Thoracic aorta (tissue), 2 donors: ENCODE data around the gene PLOD2. TPM values are rescaled to one million over a fixed set of nuclear protein-coding genes. Genes with fewer than 3 reads are reported as not detected.

Experiments
- ATAC-seq: fragments of 150-250 bp; one replicate; pipeline ENCODE4 v1.8.0; 2017; ENCODE audit warnings: low read depth; ENCODE audit not compliant: insufficient number of reproducible peaks, low FRiP score
- DNase-seq: peaks from one replicate; pipeline ENCODE4 v3.0.0-alpha.2; 2020; ENCODE audit warnings: low spot score
- H3K27ac ChIP-seq, 2 donors: fragments of 200-600 bp; sonication (generic); 1 replicate in 1 of 2; 2 replicates in 1 of 2; pipeline ENCODE4 v1.5.1; 2016; ENCODE audit warnings: mild to moderate bottlenecking in 2 of 2, moderate library complexity in 2 of 2
- H3K27me3 ChIP-seq: fragments of 200-600 bp; sonication (generic); replicated peaks from 2 replicates; pipeline ENCODE4 v1.6.0; 2016; ENCODE audit warnings: mild to moderate bottlenecking; ENCODE audit not compliant: insufficient read depth
- H3K36me3 ChIP-seq: fragments of 200-600 bp; sonication (generic); one replicate; pipeline ENCODE4 v1.5.1; 2016
- H3K4me1 ChIP-seq, 2 donors: fragments of 200-600 bp; sonication (generic); 1 replicate in 1 of 2; 2 replicates in 1 of 2; pipeline versions ENCODE4 v1.5.1 to v1.6.0; 2016; ENCODE audit warnings: low read depth in 2 of 2, mild to moderate bottlenecking in 1 of 2; ENCODE audit not compliant: control insufficient read depth in 1 of 2
- H3K4me3 ChIP-seq: fragments of 200-600 bp; sonication (generic); 2 replicates; pipeline ENCODE4 v1.5.1; 2016; ENCODE audit warnings: mild to moderate bottlenecking
- H3K9me3 ChIP-seq: fragments of 200-600 bp; sonication (generic); 2 replicates; pipeline ENCODE4 v1.5.1; 2016
- CTCF ChIP-seq: fragments of 200-600 bp; sonication (generic); IDR thresholded peaks from one replicate; pipeline ENCODE4 v1.5.1; 2019; ENCODE audit warnings: antibody characterized with exemption
- total RNA-seq, 2 donors: library from RNA; depleted of rRNA; stranded (reverse); fragments of >200 nt; gene quantifications; one replicate each; pipeline versions ENCODE4 v1.1.0 to v1.2.3, GENCODE V29; 2016

The PLOD2 gene
- total RNA-seq, 2 donors from 2014 or later = 42.8 to 92.6 TPM

- DNase-seq = no peak
- Histone ChIP-seq H3K36me3 (peaks cover 6% of the 10 kb centered on the region), H3K4me1 (peaks cover 10 to 33% of the 10 kb centered on the region in 2 donors), H3K27ac (peak overlapping the region in 1 of 2 donors; percentile 23), H3K27me3 (no peaks in the 10 kb centered on the region), H3K4me3 (no peak overlapping the region), H3K9me3 (no peaks in the 10 kb centered on the region)
- ATAC-seq = no peak
- no peak for TF ChIP-seq CTCF
Observed at GRCh38 chr3:146196789-146197188, 35.8 kb upstream of the PLOD2 start.

- TF ChIP-seq CTCF = no peak
- Histone ChIP-seq H3K36me3 (peaks cover 10% of the 10 kb centered on the region), H3K4me3 (peak overlapping the region; percentile 21), H3K27ac (peak overlapping the region in 1 of 2 donors; percentile 65), H3K9me3 (no peaks in the 10 kb centered on the region), H3K4me1 (peaks cover 10 to 30% of the 10 kb centered on the region in 2 donors), H3K27me3 (no peaks in the 10 kb centered on the region)
- DNase-seq = no peak
- no peak for ATAC-seq
Observed at GRCh38 chr3:146195605-146196004, 34.6 kb upstream of the PLOD2 start.

- Histone ChIP-seq H3K27ac (peak overlapping the region in 1 of 2 donors; percentile 65), H3K9me3 (no peaks in the 10 kb centered on the region), H3K36me3 (peaks cover 10% of the 10 kb centered on the region), H3K4me3 (peak overlapping the region; percentile 21), H3K27me3 (no peaks in the 10 kb centered on the region), H3K4me1 (peaks cover 10 to 30% of the 10 kb centered on the region in 2 donors)
- TF ChIP-seq CTCF = no peak
- DNase-seq (no peak), ATAC-seq (no peak)
Observed at GRCh38 chr3:146195030-146195429, 34.0 kb upstream of the PLOD2 start.

GRCh38 chr3:146191051-146191450 lies 30.1 kb upstream of the PLOD2 start:
- TF ChIP-seq CTCF = no peak
- H3K36me3 ChIP-seq = peaks cover 10% of the 10 kb centered on the region
- DNase-seq (no peak), ATAC-seq (no peak)
- H3K27me3 ChIP-seq = no peaks in the 10 kb centered on the region
- no peak overlapping the region for H3K4me3 ChIP-seq
- no peaks in the 10 kb centered on the region for H3K9me3 ChIP-seq
- H3K27ac ChIP-seq = no peak overlapping the region
- H3K4me1 ChIP-seq = peaks cover 7 to 20% of the 10 kb centered on the region in 2 donors

- Histone ChIP-seq H3K4me3 (no peak overlapping the region), H3K27ac (no peak overlapping the region), H3K4me1 (peaks cover 0 to 9% of the 10 kb centered on the region in 2 donors), H3K36me3 (peaks cover 10% of the 10 kb centered on the region), H3K27me3 (no peaks in the 10 kb centered on the region), H3K9me3 (no peaks in the 10 kb centered on the region)
- peak; percentile 61 for ATAC-seq
- no peak for DNase-seq
- peak; percentile 72 for TF ChIP-seq CTCF
Observed at GRCh38 chr3:146189519-146190173, 28.7 kb upstream of the PLOD2 start.
